K562 (cell line): ENCODE results near the gene TMSB4X. TPM values are rescaled to one million over a fixed set of nuclear protein-coding genes. Genes with fewer than 3 reads are reported as not detected.

Experiments
- DNMT1 ChIP-seq: fragments of 450-650 bp; IDR thresholded peaks from 2 replicates; pipeline ENCODE4 v1.6.1; 2016; ENCODE audit warnings: antibody characterized with exemption, mild to moderate bottlenecking
- EP400 ChIP-seq: fragments of 450-650 bp; IDR thresholded peaks from 2 replicates; pipeline ENCODE4 v1.6.1; 2017; ENCODE audit warnings: antibody characterized with exemption, mild to moderate bottlenecking, moderate library complexity
- GABPB2 ChIP-seq: fragments of 250-450 bp; sonication (Bioruptor Pico); conservative IDR thresholded peaks from 2 replicates; pipeline ENCODE4 v1.5.1; 2021; ENCODE audit warnings: mild to moderate bottlenecking
- LCOR ChIP-seq: sonication (generic); formaldehyde crosslinking; IDR thresholded peaks from 2 replicates; pipeline ENCODE4 v1.8.0; 2022; ENCODE audit warnings: mild to moderate bottlenecking, missing genetic modification reagents
- polyA plus RNA-seq, 8 experiments: library from polyadenylated mRNA; depleted of rRNA in 4 of 8; stranded (reverse) in 5 of 8; unstranded in 3 of 8; fragments of >200 nt; fragmentation: Nextera tagmentation in 2 of 8; fragmentation: Illumina TruSeq in 1 of 8; extraction: Ambion mirVana in 2 of 8; extraction: Trizol in 1 of 8; gene quantifications; 2 replicates each; pipeline versions ENCODE4 v1.2.1 to v1.2.3, GENCODE V29; 2011 to 2014; ENCODE audit warnings: inconsistent platforms in 1 of 8, missing spikeins in 1 of 8
- total RNA-seq, 7 experiments: library from RNA; depleted of rRNA in 6 of 7; stranded (reverse); fragments of >200 nt in 6 of 7; fragmentation: Illumina TruSeq in 2 of 7; extraction: Trizol in 2 of 7; gene quantifications; 2 replicates each; pipeline versions ENCODE4 v1.2.1 to v1.2.3, GENCODE V29; 2011 to 2021; ENCODE audit warnings: low replicate concordance in 1 of 7
- TF ChIP-seq, protein P1 (sequence below): fragments of 450-650 bp; IDR thresholded peaks from 2 replicates; pipeline ENCODE4 v1.6.1; 2016; ENCODE audit warnings: mild to moderate bottlenecking, moderate library complexity

TMSB4X gene
- total and polyA plus RNA-seq, 9 of the 15 experiments (the other 6 are each of a cell fraction or from before 2014, with no cell fraction given): 1,035 to 2,035 (median 1,529) TPM

DNA sequence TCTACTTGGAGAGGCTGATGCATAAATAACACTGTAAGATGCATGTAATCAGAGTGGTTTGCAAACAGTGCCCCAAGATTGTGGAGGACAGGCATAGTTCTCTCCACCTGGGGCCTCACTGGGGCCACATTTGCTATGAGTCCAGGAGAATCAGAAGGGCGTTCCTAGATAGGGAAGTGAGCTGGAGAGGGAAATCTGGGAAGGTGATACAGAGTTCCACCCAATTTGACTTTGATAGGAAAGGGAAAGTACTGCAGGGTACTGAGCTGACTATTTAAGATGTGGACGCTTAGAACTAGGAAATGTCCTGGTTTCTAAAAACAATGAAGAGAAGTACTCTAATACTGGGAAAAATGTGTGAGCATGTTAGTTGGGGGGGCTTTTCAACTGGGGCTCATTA, 35.6 kb downstream of the TMSB4X start (continued):
- TF ChIP-seq, protein P1, sequence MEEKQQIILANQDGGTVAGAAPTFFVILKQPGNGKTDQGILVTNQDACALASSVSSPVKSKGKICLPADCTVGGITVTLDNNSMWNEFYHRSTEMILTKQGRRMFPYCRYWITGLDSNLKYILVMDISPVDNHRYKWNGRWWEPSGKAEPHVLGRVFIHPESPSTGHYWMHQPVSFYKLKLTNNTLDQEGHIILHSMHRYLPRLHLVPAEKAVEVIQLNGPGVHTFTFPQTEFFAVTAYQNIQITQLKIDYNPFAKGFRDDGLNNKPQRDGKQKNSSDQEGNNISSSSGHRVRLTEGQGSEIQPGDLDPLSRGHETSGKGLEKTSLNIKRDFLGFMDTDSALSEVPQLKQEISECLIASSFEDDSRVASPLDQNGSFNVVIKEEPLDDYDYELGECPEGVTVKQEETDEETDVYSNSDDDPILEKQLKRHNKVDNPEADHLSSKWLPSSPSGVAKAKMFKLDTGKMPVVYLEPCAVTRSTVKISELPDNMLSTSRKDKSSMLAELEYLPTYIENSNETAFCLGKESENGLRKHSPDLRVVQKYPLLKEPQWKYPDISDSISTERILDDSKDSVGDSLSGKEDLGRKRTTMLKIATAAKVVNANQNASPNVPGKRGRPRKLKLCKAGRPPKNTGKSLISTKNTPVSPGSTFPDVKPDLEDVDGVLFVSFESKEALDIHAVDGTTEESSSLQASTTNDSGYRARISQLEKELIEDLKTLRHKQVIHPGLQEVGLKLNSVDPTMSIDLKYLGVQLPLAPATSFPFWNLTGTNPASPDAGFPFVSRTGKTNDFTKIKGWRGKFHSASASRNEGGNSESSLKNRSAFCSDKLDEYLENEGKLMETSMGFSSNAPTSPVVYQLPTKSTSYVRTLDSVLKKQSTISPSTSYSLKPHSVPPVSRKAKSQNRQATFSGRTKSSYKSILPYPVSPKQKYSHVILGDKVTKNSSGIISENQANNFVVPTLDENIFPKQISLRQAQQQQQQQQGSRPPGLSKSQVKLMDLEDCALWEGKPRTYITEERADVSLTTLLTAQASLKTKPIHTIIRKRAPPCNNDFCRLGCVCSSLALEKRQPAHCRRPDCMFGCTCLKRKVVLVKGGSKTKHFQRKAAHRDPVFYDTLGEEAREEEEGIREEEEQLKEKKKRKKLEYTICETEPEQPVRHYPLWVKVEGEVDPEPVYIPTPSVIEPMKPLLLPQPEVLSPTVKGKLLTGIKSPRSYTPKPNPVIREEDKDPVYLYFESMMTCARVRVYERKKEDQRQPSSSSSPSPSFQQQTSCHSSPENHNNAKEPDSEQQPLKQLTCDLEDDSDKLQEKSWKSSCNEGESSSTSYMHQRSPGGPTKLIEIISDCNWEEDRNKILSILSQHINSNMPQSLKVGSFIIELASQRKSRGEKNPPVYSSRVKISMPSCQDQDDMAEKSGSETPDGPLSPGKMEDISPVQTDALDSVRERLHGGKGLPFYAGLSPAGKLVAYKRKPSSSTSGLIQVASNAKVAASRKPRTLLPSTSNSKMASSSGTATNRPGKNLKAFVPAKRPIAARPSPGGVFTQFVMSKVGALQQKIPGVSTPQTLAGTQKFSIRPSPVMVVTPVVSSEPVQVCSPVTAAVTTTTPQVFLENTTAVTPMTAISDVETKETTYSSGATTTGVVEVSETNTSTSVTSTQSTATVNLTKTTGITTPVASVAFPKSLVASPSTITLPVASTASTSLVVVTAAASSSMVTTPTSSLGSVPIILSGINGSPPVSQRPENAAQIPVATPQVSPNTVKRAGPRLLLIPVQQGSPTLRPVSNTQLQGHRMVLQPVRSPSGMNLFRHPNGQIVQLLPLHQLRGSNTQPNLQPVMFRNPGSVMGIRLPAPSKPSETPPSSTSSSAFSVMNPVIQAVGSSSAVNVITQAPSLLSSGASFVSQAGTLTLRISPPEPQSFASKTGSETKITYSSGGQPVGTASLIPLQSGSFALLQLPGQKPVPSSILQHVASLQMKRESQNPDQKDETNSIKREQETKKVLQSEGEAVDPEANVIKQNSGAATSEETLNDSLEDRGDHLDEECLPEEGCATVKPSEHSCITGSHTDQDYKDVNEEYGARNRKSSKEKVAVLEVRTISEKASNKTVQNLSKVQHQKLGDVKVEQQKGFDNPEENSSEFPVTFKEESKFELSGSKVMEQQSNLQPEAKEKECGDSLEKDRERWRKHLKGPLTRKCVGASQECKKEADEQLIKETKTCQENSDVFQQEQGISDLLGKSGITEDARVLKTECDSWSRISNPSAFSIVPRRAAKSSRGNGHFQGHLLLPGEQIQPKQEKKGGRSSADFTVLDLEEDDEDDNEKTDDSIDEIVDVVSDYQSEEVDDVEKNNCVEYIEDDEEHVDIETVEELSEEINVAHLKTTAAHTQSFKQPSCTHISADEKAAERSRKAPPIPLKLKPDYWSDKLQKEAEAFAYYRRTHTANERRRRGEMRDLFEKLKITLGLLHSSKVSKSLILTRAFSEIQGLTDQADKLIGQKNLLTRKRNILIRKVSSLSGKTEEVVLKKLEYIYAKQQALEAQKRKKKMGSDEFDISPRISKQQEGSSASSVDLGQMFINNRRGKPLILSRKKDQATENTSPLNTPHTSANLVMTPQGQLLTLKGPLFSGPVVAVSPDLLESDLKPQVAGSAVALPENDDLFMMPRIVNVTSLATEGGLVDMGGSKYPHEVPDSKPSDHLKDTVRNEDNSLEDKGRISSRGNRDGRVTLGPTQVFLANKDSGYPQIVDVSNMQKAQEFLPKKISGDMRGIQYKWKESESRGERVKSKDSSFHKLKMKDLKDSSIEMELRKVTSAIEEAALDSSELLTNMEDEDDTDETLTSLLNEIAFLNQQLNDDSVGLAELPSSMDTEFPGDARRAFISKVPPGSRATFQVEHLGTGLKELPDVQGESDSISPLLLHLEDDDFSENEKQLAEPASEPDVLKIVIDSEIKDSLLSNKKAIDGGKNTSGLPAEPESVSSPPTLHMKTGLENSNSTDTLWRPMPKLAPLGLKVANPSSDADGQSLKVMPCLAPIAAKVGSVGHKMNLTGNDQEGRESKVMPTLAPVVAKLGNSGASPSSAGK: no peak
- no peak for TF ChIP-seq LCOR
- TF ChIP-seq DNMT1: no peak
- no peak for TF ChIP-seq GABPB2 (CRISPR knock-in tag)
- no peak for TF ChIP-seq EP400
